Tongue (tissue), 3 donors: ENCODE data around the gene OPRL1. TPM values are rescaled to one million over a fixed set of nuclear protein-coding genes. Genes with fewer than 3 reads are reported as not detected.

Source experiments
- DNase-seq: peaks from one replicate; pipeline ENCODE4 v3.0.0-alpha.2; 2015
- small RNA-seq: library from RNA; depleted of rRNA; stranded (forward); fragments of <200 nt; gene quantifications from one replicate; pipeline ENCODE3, GENCODE V24; 2014; ENCODE audit warnings: low replicate concordance
- total RNA-seq: library from RNA; depleted of rRNA; stranded (reverse); fragments of >200 nt; gene quantifications from one replicate; pipeline ENCODE4 v1.2.3, GENCODE V29; 2014

The OPRL1 gene
- total RNA-seq, 1 donor from 2014 or later = 0.62 TPM

DNA sequence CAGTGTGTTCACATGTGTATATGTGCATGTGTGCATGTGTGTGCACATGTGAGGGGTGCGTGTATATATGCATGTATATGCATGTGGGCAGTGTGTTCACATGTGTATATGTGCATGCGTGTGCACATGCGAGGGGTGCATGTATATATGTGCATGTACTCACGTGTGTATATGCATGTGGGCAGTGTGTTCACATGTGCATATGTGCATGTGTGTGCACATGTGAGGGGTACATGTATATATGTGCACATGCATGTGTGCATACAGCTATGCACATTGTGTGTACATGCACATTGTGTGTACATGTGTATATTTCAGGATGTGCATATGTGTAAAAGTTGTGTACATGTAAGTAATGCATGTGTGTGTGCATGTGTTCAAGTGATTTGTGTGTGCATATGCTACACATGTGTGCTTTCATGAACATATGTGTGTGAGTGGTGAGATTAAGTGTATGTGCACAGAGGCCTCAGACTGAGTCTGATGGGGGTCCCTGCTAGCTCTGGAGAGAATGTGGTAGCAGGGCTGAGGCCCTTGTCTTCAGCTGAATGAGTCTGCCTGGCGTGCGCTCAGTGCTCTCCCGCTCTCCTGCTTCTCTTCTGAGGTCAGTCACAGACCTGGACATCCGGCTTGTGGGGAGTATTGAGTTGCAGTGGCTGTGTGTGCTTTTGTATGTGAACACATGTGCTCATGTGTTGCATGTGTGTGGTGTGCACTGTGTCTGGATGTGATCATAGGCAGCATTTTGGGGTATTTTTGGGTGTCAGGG, 64.4 kb downstream of the OPRL1 start:
- DNase-seq = no peak

DNA sequence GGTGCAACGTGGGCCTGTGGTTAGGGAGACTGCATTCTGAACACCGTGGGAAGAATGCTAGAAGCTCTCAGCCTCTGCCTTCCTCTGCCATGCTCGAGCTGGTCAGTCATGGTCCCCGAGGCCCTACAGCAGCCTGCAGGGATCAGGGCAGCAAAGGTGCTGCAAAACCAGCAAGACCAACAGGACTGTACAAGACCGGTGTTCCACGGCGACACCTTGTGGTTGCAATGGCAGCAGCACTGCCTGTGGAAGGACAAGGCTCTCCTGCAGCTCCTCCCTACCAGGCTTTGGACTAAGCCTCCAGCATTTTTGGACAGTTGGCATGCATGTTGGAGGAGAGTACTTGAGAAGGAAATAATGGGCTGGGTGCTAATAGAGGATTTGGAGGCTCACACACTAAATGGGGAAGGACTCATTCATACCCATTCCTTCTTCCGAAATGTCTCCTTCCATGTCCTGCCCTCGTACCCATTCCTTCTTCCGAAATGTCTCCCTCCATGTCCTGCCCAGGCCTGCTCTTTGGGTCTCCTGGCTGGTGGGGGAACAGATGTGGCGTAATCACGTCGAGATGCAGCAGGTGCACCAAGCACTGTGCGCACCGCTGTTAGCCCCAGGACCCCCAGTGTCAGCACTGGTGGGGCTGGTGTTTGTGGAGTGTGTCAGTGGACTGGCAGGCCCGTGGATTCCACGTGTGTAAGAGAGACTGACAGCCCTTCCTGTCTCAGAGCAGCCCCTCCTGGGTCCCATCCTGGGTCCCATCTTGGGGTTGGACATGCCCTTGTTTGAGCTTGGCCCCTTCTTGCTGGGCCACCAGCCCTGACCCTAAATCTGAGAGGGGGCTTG, 65.8 kb downstream of the OPRL1 start:
- no peak for DNase-seq

DNA sequence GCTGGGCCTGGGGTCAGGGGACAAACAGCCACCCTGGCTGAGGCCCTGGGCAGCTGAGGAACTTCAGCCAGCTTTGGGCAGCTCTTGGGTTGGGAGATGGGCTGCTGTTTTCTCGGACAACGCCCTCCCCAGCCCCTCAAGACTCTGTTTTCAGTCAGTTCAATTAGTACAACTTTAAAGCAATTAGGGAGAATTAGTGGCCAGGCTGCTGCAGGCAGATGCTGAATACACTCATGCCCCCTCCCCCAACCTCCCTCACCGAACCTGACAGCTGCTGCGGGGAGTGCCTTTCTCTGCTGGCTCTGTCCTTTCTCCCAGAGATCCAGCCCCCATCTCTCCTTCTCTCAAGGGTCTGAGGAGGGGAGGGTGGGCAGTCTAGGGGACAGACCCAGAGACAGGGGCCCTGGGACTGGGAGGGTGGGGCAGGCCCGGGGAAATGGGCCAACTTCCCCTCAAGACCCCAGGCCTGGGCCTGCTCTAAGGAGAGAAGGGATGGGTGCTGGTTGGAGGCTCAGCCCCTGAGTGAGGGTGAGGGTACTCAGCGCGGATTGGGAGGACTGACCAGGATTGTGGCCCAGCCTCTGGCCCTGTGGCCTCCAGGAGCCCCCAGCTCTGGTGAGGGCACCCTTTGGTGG, 66.5 kb downstream of the OPRL1 start:
- DNase-seq = no peak

DNA sequence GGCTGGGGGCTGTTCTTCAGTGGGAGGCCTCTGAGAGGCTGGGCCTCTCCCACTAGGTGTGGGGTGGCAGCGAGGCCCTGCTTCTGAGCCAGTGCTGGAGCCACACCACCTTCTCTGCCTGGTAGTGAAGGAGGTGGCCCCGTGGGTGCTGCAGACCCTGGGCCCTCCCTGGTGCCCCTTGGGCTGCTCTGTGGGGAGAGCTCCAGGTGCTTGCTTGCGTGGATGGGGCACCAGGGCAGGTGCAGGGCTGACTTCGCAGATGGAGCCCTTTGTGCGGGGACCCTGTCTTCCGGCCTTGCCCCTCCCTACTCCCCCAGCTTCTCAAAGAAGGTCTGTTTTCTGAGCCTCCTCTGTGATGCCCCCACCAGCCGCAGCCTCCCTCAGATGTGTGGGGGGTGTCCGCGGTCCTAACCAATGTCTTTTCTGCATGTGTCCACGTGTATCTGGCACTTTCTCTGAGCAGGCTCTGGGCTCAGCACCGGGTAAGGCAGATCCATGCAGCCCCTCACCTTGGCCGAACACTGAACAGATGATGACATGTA, 67.1 kb downstream of the OPRL1 start:
- DNase-seq = no peak

DNA sequence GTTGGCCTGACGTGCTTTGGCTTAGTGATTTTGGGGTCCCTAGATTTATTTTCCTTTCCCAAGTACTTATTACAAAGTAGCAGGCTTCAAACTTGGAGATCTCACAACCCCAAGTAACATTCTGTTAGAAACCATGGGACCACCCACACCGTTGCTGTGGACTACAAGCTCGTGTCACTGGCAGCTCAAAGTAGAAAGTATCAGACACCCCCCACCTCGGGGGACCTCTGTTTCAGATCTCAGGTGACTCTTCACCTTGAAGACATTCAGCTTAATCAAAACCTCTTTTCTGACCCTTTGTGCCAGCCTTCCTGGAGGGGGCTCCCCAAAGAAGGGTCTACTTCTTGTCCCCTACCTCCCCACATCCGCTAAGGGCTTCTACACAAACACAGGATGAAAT, 68.7 kb downstream of the OPRL1 start:
- DNase-seq = no peak

DNA sequence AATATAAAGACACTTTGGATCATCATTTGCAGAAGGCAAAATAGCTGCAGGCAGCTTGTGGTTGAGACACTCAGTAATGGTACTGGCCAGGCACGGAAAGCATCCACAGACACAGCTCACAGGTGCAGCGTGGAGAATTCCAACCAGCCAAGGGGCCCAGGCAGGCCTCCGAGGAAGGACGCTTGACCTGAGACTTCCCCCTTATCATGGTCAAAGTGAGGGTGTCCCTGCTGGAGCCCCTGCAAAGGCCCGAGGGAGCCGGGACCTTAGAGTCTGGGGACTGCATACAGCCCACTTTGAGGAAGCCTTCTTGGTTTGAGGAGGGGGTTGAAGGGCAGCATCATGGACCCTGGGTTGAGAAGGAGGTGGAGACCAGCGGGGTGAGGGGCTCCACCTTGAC, 69.3 kb downstream of the OPRL1 start:
- DNase-seq = no peak

DNA sequence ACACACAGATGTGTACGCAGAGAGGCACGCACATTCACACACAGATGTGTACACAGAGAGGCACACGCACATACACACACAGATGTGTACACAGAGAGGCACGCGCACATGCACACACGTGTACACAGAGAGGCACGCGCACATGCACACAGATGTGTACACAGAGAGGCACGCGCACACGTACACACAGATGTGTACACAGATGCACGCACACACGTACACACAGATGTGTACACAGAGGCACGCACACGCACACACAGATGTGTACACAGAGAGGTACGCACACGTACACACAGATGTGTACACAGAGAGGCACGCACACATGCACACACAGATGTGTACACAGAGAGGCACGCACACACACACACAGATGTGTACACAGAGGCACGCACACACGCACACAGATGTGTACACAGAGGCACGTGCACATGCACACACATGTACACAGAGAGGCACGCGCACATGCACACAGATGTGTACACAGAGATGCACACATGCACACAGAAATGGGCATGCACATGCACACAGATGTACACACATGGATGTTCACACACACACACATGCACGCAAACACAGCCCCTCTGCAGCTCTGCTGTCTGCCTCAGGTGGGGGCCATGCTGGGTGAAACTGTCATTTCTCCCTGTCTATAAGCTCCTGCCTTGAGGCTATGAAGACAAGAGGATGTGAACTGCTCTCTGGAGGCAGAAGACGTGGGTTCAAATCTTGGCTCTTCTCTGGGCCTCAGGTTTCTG, 70.1 kb downstream of the OPRL1 start:
- no peak for DNase-seq

Small RNAs within 50 kb of the gene (small RNA-seq; reads per million reads assigned to genes)
- gene AL355803.1 = not detected
- gene MIR6813 = not detected

Other genes with a start within 250 kb of the OPRL1 start
- gene ZBTB46, start 248.8 kb upstream of the OPRL1 start, total RNA-seq = 28.6 TPM
- gene ABHD16B, start 218.6 kb upstream of the OPRL1 start, total RNA-seq = not detected
- gene TPD52L2, start 214.8 kb upstream of the OPRL1 start, total RNA-seq = 62.0 TPM
- gene DNAJC5, start 185.0 kb upstream of the OPRL1 start, total RNA-seq = 37.6 TPM
- gene UCKL1, start 123.7 kb upstream of the OPRL1 start, total RNA-seq = 48.7 TPM
- gene ZNF512B, start 110.2 kb upstream of the OPRL1 start, total RNA-seq = 15.3 TPM
- 2.6 TPM for gene SAMD10, start 100.4 kb upstream of the OPRL1 start, total RNA-seq
- gene PRPF6, start 99.0 kb upstream of the OPRL1 start, total RNA-seq = 62.5 TPM
- 0.82 TPM for gene C20orf204, start 43.9 kb upstream of the OPRL1 start, total RNA-seq
- 17.6 TPM for gene SOX18, start 30.4 kb upstream of the OPRL1 start, total RNA-seq
- gene TCEA2, start 16.9 kb upstream of the OPRL1 start, total RNA-seq = 22.8 TPM
- 7.7 TPM for gene RGS19, start 564 bp upstream of the OPRL1 start, total RNA-seq
- gene LKAAEAR1, start 4.3 kb downstream of the OPRL1 start, total RNA-seq = not detected
- gene NPBWR2, start 27.5 kb downstream of the OPRL1 start, total RNA-seq = not detected
- 0.31 TPM for gene MYT1, start 84.4 kb downstream of the OPRL1 start, total RNA-seq
- 89.1 TPM for gene PCMTD2, start 175.7 kb downstream of the OPRL1 start, total RNA-seq